ENCODE results near the gene MED31.
"Not testable (repeated sequence)": the region's sequence is repeated elsewhere in the genome, so short reads cannot be mapped to it uniquely, and the experiment has no call there.

Gene MED31

DNA sequence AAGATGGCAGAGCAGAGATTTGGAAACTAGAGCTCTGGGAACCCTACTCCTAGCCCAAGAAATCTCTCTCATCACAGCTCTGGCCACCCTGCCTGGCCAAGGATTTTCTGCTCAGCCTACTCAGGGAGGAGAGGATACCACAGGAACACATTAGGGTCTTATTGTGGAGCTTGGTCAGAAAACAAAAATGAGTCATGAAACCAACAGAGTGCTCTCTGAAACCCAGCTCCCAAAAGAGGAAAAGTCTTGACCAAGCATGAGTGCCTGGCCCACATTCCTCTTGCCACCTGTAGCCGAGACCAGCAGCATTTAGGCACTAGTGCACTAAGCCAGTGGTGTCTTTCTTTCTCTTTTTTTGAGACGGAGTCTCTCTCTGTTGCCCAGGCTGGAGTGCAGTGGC, 43.6 kb upstream of the MED31 start:
- H3K9me2 ChIP-seq (replicated peaks; ENCODE audit: insufficient read depth, low read length): no peaks in the 10 kb centered on the region
- H3K27ac ChIP-seq (ENCODE audit: low read length): no peak overlapping the region
- no peaks in the 10 kb centered on the region for H3K36me3 ChIP-seq (replicated peaks; ENCODE audit: insufficient read depth, low read length)
- no peaks in the 10 kb centered on the region for H3K79me2 ChIP-seq (ENCODE audit: low read length)
- H3K27me3 ChIP-seq (replicated peaks; ENCODE audit: insufficient read depth, low read length): peaks cover 59% of the 10 kb centered on the region
- H3K4me1 ChIP-seq (ENCODE audit: low read length): no peaks in the 10 kb centered on the region
- no peak overlapping the region for H3K4me2 ChIP-seq (ENCODE audit: low read depth, low read length)
- no peak for DNase-seq
- H2AFZ ChIP-seq (ENCODE audit: low read length): no peak overlapping the region
- no peaks in the 10 kb centered on the region for H3K9me3 ChIP-seq (replicated peaks; ENCODE audit: insufficient read depth, low read length)
- H3K9ac ChIP-seq (ENCODE audit: low read length): no peak overlapping the region
- no peak overlapping the region for H3K4me3 ChIP-seq (ENCODE audit: low read length)
- TF ChIP-seq EZH2 (optimal IDR thresholded peaks at IDR 0.05; ENCODE audit: low read depth, low read length) (no peak), EZH2phosphoT487 (IDR thresholded peaks at IDR 0.05; ENCODE audit: low read length) (no peak)
- TF ChIP-seq, protein P1, sequence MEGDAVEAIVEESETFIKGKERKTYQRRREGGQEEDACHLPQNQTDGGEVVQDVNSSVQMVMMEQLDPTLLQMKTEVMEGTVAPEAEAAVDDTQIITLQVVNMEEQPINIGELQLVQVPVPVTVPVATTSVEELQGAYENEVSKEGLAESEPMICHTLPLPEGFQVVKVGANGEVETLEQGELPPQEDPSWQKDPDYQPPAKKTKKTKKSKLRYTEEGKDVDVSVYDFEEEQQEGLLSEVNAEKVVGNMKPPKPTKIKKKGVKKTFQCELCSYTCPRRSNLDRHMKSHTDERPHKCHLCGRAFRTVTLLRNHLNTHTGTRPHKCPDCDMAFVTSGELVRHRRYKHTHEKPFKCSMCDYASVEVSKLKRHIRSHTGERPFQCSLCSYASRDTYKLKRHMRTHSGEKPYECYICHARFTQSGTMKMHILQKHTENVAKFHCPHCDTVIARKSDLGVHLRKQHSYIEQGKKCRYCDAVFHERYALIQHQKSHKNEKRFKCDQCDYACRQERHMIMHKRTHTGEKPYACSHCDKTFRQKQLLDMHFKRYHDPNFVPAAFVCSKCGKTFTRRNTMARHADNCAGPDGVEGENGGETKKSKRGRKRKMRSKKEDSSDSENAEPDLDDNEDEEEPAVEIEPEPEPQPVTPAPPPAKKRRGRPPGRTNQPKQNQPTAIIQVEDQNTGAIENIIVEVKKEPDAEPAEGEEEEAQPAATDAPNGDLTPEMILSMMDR (IDR thresholded peaks at IDR 0.05; ENCODE audit: low read length): no peak
- no peaks in the 10 kb centered on the region for H4K20me1 ChIP-seq (ENCODE audit: insufficient read depth, low read length)
- H3F3A ChIP-seq (ENCODE audit: insufficient read depth, low read length): no peaks in the 10 kb centered on the region

DNA sequence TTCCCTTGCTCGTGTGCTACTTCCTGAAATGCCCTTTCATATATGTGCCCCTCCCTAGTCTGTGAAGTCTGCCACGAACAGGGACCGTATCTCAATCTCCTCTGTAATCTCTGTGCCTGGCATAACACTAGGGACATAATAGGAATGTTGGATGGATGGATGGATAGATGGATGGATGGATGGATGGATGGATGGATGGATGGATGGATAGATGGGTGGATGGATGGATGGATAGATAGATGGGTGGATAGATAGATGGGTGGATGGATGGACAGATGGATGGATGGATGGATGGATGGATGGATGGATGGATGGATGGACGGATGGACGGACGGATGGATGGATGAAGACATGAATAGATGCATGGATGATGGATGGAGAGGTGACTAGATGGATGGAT, 40.6 kb upstream of the MED31 start:
- H3K36me3 ChIP-seq (replicated peaks; ENCODE audit: insufficient read depth, low read length); H3K9ac ChIP-seq (ENCODE audit: low read length); H3K27ac ChIP-seq (ENCODE audit: low read length); H3K9me2 ChIP-seq (replicated peaks; ENCODE audit: insufficient read depth, low read length); H3K4me2 ChIP-seq (ENCODE audit: low read depth, low read length); H3K4me3 ChIP-seq (ENCODE audit: low read length); H3F3A ChIP-seq (ENCODE audit: insufficient read depth, low read length); H3K9me3 ChIP-seq (replicated peaks; ENCODE audit: insufficient read depth, low read length); H3K79me2 ChIP-seq (ENCODE audit: low read length); H4K20me1 ChIP-seq (ENCODE audit: insufficient read depth, low read length); H2AFZ ChIP-seq (ENCODE audit: low read length); H3K4me1 ChIP-seq (ENCODE audit: low read length); DNase-seq: not testable (repeated sequence)
- peaks cover 79% of the 10 kb centered on the region for H3K27me3 ChIP-seq (replicated peaks; ENCODE audit: insufficient read depth, low read length)

DNA sequence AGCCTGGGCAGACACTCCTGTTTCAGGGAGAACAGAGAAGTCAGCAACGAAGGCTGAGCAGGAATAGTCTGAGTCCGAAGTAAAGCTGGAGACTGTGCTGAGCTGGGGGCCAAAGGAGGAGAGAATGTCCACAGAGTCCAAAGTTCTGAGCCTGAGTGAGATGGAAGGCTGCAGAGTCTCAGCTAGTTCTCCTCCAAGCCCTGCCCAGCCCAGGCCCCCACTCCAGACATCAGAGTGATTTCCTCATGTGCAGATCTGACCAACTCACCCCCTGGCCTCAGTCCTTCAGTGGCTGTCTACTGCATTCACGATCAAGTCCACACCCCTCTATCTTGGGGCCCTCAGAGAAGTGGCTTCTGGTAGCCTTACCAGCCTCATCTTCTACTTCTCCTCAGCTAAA, 40.1 kb upstream of the MED31 start:
- H3K79me2 ChIP-seq (ENCODE audit: low read length): no peaks in the 10 kb centered on the region
- H3K4me3 ChIP-seq (ENCODE audit: low read length): no peak overlapping the region
- TF ChIP-seq, protein P1 (IDR thresholded peaks at IDR 0.05; ENCODE audit: low read length): no peak
- TF ChIP-seq EZH2 (optimal IDR thresholded peaks at IDR 0.05; ENCODE audit: low read depth, low read length) (no peak), EZH2phosphoT487 (IDR thresholded peaks at IDR 0.05; ENCODE audit: low read length) (no peak)
- H3K9ac ChIP-seq (ENCODE audit: low read length): no peak overlapping the region
- H3K27ac ChIP-seq (ENCODE audit: low read length): no peak overlapping the region
- peaks cover 82% of the 10 kb centered on the region for H3K27me3 ChIP-seq (replicated peaks; ENCODE audit: insufficient read depth, low read length)
- no peak overlapping the region for H2AFZ ChIP-seq (ENCODE audit: low read length)
- DNase-seq: no peak
- H4K20me1 ChIP-seq (ENCODE audit: insufficient read depth, low read length): no peaks in the 10 kb centered on the region
- no peaks in the 10 kb centered on the region for H3K4me1 ChIP-seq (ENCODE audit: low read length)
- no peaks in the 10 kb centered on the region for H3F3A ChIP-seq (ENCODE audit: insufficient read depth, low read length)
- H3K4me2 ChIP-seq (ENCODE audit: low read depth, low read length): no peak overlapping the region
- no peaks in the 10 kb centered on the region for H3K36me3 ChIP-seq (replicated peaks; ENCODE audit: insufficient read depth, low read length)
- H3K9me2 ChIP-seq (replicated peaks; ENCODE audit: insufficient read depth, low read length): no peaks in the 10 kb centered on the region
- H3K9me3 ChIP-seq (replicated peaks; ENCODE audit: insufficient read depth, low read length): no peaks in the 10 kb centered on the region

DNA sequence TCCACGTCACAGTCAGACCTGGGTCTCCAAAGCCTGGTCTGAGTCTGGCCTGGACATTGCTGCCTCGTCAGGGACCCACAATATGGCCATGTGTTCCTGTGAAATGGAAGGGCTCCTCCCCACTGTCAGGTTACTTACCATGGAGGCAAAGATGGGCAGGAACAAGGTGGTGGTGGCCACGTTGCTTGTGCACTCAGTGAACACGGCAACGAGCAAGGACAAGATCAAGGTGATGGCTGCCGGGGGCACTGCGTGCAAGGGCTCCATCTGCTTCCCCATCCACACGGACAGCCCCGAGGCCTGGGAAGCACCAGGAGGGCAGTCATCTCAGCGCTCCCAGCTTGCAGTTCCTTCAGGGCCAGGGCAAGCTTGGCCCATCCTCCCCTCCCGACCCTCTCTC, 39.2 kb upstream of the MED31 start:
- Histone ChIP-seq H3K9me2 (replicated peaks; ENCODE audit: insufficient read depth, low read length) (no peaks in the 10 kb centered on the region), H3K79me2 (ENCODE audit: low read length) (no peaks in the 10 kb centered on the region), H3K27ac (ENCODE audit: low read length) (no peak overlapping the region), H3K4me1 (ENCODE audit: low read length) (no peaks in the 10 kb centered on the region), H2AFZ (ENCODE audit: low read length) (no peak overlapping the region), H3F3A (ENCODE audit: insufficient read depth, low read length) (no peaks in the 10 kb centered on the region), H4K20me1 (ENCODE audit: insufficient read depth, low read length) (no peaks in the 10 kb centered on the region), H3K4me3 (ENCODE audit: low read length) (no peak overlapping the region), H3K36me3 (replicated peaks; ENCODE audit: insufficient read depth, low read length) (no peaks in the 10 kb centered on the region), H3K27me3 (replicated peaks; ENCODE audit: insufficient read depth, low read length) (peaks cover 83% of the 10 kb centered on the region), H3K9ac (ENCODE audit: low read length) (no peak overlapping the region), H3K4me2 (ENCODE audit: low read depth, low read length) (no peak overlapping the region), H3K9me3 (replicated peaks; ENCODE audit: insufficient read depth, low read length) (no peaks in the 10 kb centered on the region)
- no peak for DNase-seq
- TF ChIP-seq EZH2phosphoT487 (IDR thresholded peaks at IDR 0.05; ENCODE audit: low read length) (no peak), EZH2 (optimal IDR thresholded peaks at IDR 0.05; ENCODE audit: low read depth, low read length) (no peak)
- TF ChIP-seq, protein P1 (IDR thresholded peaks at IDR 0.05; ENCODE audit: low read length): no peak

Data from MM.1S (cell line).